PC-9 (cell line): ENCODE results near the gene GTPBP8.

ENCODE experiments used
- CTCF ChIP-seq: fragments of 200-600 bp; sonication (generic); conservative IDR thresholded peaks from 2 replicates; pipeline ENCODE4 v1.6.1; 2017; ENCODE audit warnings: mixed run types, antibody characterized with exemption, mild to moderate bottlenecking, moderate library complexity
- EZH2 ChIP-seq: fragments of 200-600 bp; sonication (generic); IDR thresholded peaks from 2 replicates; pipeline ENCODE4 v1.8.0; 2017; ENCODE audit warnings: antibody characterized with exemption, low read depth

- TF ChIP-seq CTCF, result no peak
- TF ChIP-seq EZH2, result no peak
These were observed 43.2 kb downstream of the GTPBP8 start for GRCh38 chr3:113034011-113034410.
